ENCODE data around the gene PGK1.

GRCh38 chrX:78129714-78130113 is 25.7 kb downstream of the PGK1 start:
- no peak for TF ChIP-seq POLR2AphosphoS5 (IDR thresholded peaks at IDR 0.05)
- no peak for TF ChIP-seq CTCF (IDR thresholded peaks at IDR 0.05)
- no peak for TF ChIP-seq POLR2A (IDR thresholded peaks at IDR 0.05)
- TF ChIP-seq EP300 (IDR thresholded peaks at IDR 0.05) = no peak
